WTC11 (cell line): ENCODE results near the gene WNT9B. TPM values are rescaled to one million over a fixed set of nuclear protein-coding genes. Genes with fewer than 3 reads are reported as not detected.

Source experiments
- ATAC-seq: fragments of 200-7000 bp; cut with Tn5 transposase; 2 replicates; pipeline ENCODE4 v1.10.0; 2021; ENCODE audit warnings: mild to moderate bottlenecking, moderate library complexity
- CTCF ChIA-PET: fragments of 300-600 bp; sonication (Branson Sonifier 250); formaldehyde crosslinking; loops from one replicate; lab custom pipeline; 2021; ENCODE audit warnings: antibody characterized with exemption; lab: Charles Lee
- POLR2A ChIA-PET: fragments of 350-600 bp; sonication (Branson Sonifier 250); formaldehyde crosslinking; loops from one replicate; lab custom pipeline; 2021; ENCODE audit warnings: antibody characterized with exemption; lab: Charles Lee
- DNase-seq: peaks from one replicate; pipeline ENCODE4 v3.0.0; 2021; ENCODE audit warnings: low spot score
- H3K27ac Mint-ChIP-seq: 2 replicates; pipeline ENCODE4 v1.8.0; 2021; ENCODE audit warnings: mixed read lengths
- H3K27me3 Mint-ChIP-seq: 2 replicates; pipeline ENCODE4 v1.8.0; 2021; ENCODE audit warnings: low read depth, mild to moderate bottlenecking, moderate library complexity, mixed read lengths
- H3K36me3 Mint-ChIP-seq: 2 replicates; pipeline ENCODE4 v1.8.0; 2021; ENCODE audit warnings: mixed read lengths
- H3K4me1 Mint-ChIP-seq: 2 replicates; pipeline ENCODE4 v1.8.0; 2022; ENCODE audit warnings: mixed read lengths
- H3K4me3 Mint-ChIP-seq: 2 replicates; pipeline ENCODE4 v1.8.0; 2021; ENCODE audit warnings: mild to moderate bottlenecking, moderate library complexity, mixed read lengths
- H3K9me3 Mint-ChIP-seq: 2 replicates; pipeline ENCODE4 v1.8.0; 2021; ENCODE audit warnings: mixed read lengths
- EMX1 ChIP-seq: fragments of 250-450 bp; sonication (Bioruptor Pico); IDR thresholded peaks from 2 replicates; pipeline ENCODE4 v1.8.0; 2021; ENCODE audit warnings: mild to moderate bottlenecking
- FOXK1 ChIP-seq: sonication (generic); formaldehyde crosslinking; IDR thresholded peaks from 2 replicates; pipeline ENCODE4 v1.8.0; 2022; ENCODE audit warnings: mild to moderate bottlenecking, moderate library complexity, missing genetic modification reagents
- JAZF1 ChIP-seq: fragments of 250-450 bp; sonication (Bioruptor Pico); IDR thresholded peaks from 2 replicates; pipeline ENCODE4 v1.9.0; 2021; ENCODE audit warnings: moderate library complexity, mild to moderate bottlenecking, inconsistent platforms
- MYBL2 ChIP-seq: sonication (generic); formaldehyde crosslinking; IDR thresholded peaks from 2 replicates; pipeline ENCODE4 v1.8.1; 2023; ENCODE audit warnings: mild to moderate bottlenecking, moderate library complexity, missing genetic modification reagents
- ZNF121 ChIP-seq: sonication (generic); formaldehyde crosslinking; IDR thresholded peaks from 2 replicates; pipeline ENCODE4 v1.8.0; 2023; ENCODE audit warnings: missing genetic modification reagents
- ZNF317 ChIP-seq: sonication (generic); formaldehyde crosslinking; IDR thresholded peaks from 2 replicates; pipeline ENCODE4 v1.8.1; 2023; ENCODE audit warnings: low read depth, mild to moderate bottlenecking, moderate library complexity, missing genetic modification reagents, borderline replicate concordance
- ZNF671 ChIP-seq: fragments of 250-450 bp; sonication (Bioruptor Pico); IDR thresholded peaks from 2 replicates; pipeline ENCODE4 v1.8.0; 2021; ENCODE audit warnings: mild to moderate bottlenecking
- total RNA-seq: library from RNA; stranded (reverse); gene quantifications from 3 replicates; pipeline ENCODE4 v1.2.3, GENCODE V29; 2021
- TF ChIP-seq, protein P1 (sequence below): fragments of 250-450 bp; sonication (Bioruptor Pico); IDR thresholded peaks from 2 replicates; pipeline ENCODE4 v1.9.0; 2021; ENCODE audit warnings: mild to moderate bottlenecking, borderline replicate concordance
- TF ChIP-seq, protein P2 (sequence below): sonication (generic); formaldehyde crosslinking; IDR thresholded peaks from 2 replicates; pipeline ENCODE4 v1.8.1; 2022; ENCODE audit warnings: missing genetic modification reagents, borderline replicate concordance
- TF ChIP-seq, protein P3 (sequence below): sonication (generic); formaldehyde crosslinking; IDR thresholded peaks from 2 replicates; pipeline ENCODE4 v1.8.0; 2022; ENCODE audit warnings: mild to moderate bottlenecking, missing genetic modification reagents
- TF ChIP-seq, protein P4 (sequence below): sonication (generic); formaldehyde crosslinking; IDR thresholded peaks from 2 replicates; pipeline ENCODE4 v1.8.0; 2023; ENCODE audit warnings: missing genetic modification reagents, mild to moderate bottlenecking, borderline replicate concordance
- TF ChIP-seq, protein P5 (sequence below): sonication (generic); formaldehyde crosslinking; IDR thresholded peaks from 2 replicates; pipeline ENCODE4 v1.8.0; 2022; ENCODE audit warnings: mild to moderate bottlenecking, missing genetic modification reagents

WNT9B gene
- total RNA-seq, 1 experiment from 2014 or later = 0.87 TPM

DNA sequence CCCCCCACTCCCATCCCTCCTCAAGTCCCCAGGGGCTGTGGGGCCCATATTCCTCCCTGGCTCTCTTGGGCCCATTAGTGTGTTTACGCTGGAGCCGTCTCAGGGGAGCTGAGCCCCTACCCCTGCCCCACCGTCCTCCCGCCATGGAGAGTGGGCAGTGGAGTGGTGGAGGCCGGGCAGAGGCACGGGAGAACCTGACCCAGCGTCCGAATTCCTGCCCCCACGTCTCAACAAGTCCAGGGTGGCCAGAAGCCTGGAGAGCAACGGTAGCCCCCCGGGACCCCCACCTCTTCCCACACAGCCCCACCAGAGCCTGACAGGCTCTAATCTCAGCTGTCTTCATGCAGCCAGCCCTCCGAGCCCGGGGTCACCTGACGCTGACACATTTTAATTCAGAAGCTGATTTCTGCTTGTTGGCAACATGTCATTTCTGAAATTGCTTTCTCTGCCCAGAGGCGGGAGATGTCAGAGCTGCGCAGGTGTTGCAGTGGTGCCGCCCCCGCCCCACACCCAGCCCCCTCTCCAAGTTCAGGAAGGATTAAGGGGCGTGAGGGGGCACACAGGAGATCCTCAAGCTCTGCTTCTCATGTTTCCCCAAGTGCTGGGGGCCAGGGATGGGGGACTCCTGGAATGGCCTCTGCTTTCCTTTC, 32.6 kb downstream of the WNT9B start:
- peaks cover 4% of the 10 kb centered on the region; the same call in 1 of the 2 replicates for H3K27me3 Mint-ChIP-seq
- DNase-seq (no peak), ATAC-seq (no peak)
- H3K4me3 Mint-ChIP-seq = no peak overlapping the region
- H3K27ac Mint-ChIP-seq = peak overlapping the region; percentile 45; the same call in 1 of the 2 replicates
- POLR2A ChIA-PET = no interaction called here
- TF ChIP-seq, protein P1, sequence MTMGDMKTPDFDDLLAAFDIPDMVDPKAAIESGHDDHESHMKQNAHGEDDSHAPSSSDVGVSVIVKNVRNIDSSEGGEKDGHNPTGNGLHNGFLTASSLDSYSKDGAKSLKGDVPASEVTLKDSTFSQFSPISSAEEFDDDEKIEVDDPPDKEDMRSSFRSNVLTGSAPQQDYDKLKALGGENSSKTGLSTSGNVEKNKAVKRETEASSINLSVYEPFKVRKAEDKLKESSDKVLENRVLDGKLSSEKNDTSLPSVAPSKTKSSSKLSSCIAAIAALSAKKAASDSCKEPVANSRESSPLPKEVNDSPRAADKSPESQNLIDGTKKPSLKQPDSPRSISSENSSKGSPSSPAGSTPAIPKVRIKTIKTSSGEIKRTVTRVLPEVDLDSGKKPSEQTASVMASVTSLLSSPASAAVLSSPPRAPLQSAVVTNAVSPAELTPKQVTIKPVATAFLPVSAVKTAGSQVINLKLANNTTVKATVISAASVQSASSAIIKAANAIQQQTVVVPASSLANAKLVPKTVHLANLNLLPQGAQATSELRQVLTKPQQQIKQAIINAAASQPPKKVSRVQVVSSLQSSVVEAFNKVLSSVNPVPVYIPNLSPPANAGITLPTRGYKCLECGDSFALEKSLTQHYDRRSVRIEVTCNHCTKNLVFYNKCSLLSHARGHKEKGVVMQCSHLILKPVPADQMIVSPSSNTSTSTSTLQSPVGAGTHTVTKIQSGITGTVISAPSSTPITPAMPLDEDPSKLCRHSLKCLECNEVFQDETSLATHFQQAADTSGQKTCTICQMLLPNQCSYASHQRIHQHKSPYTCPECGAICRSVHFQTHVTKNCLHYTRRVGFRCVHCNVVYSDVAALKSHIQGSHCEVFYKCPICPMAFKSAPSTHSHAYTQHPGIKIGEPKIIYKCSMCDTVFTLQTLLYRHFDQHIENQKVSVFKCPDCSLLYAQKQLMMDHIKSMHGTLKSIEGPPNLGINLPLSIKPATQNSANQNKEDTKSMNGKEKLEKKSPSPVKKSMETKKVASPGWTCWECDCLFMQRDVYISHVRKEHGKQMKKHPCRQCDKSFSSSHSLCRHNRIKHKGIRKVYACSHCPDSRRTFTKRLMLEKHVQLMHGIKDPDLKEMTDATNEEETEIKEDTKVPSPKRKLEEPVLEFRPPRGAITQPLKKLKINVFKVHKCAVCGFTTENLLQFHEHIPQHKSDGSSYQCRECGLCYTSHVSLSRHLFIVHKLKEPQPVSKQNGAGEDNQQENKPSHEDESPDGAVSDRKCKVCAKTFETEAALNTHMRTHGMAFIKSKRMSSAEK (CRISPR knock-in tag) = no peak
- TF ChIP-seq JAZF1 (CRISPR knock-in tag) = no peak
- TF ChIP-seq FOXK1 (CRISPR knock-in tag) = no peak
- no peak for TF ChIP-seq EMX1 (CRISPR knock-in tag)
- no peak for TF ChIP-seq MYBL2 (CRISPR knock-in tag)
- TF ChIP-seq, protein P2, sequence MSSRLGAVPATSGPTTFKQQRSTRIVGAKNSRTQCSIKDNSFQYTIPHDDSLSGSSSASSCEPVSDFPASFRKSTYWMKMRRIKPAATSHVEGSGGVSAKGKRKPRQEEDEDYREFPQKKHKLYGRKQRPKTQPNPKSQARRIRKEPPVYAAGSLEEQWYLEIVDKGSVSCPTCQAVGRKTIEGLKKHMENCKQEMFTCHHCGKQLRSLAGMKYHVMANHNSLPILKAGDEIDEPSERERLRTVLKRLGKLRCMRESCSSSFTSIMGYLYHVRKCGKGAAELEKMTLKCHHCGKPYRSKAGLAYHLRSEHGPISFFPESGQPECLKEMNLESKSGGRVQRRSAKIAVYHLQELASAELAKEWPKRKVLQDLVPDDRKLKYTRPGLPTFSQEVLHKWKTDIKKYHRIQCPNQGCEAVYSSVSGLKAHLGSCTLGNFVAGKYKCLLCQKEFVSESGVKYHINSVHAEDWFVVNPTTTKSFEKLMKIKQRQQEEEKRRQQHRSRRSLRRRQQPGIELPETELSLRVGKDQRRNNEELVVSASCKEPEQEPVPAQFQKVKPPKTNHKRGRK (CRISPR knock-in tag) = no peak
- TF ChIP-seq, protein P3, sequence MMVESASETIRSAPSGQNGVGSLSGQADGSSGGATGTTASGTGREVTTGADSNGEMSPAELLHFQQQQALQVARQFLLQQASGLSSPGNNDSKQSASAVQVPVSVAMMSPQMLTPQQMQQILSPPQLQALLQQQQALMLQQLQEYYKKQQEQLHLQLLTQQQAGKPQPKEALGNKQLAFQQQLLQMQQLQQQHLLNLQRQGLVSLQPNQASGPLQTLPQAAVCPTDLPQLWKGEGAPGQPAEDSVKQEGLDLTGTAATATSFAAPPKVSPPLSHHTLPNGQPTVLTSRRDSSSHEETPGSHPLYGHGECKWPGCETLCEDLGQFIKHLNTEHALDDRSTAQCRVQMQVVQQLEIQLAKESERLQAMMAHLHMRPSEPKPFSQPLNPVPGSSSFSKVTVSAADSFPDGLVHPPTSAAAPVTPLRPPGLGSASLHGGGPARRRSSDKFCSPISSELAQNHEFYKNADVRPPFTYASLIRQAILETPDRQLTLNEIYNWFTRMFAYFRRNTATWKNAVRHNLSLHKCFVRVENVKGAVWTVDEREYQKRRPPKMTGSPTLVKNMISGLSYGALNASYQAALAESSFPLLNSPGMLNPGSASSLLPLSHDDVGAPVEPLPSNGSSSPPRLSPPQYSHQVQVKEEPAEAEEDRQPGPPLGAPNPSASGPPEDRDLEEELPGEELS (CRISPR knock-in tag) = no peak
- TF ChIP-seq, protein P4, sequence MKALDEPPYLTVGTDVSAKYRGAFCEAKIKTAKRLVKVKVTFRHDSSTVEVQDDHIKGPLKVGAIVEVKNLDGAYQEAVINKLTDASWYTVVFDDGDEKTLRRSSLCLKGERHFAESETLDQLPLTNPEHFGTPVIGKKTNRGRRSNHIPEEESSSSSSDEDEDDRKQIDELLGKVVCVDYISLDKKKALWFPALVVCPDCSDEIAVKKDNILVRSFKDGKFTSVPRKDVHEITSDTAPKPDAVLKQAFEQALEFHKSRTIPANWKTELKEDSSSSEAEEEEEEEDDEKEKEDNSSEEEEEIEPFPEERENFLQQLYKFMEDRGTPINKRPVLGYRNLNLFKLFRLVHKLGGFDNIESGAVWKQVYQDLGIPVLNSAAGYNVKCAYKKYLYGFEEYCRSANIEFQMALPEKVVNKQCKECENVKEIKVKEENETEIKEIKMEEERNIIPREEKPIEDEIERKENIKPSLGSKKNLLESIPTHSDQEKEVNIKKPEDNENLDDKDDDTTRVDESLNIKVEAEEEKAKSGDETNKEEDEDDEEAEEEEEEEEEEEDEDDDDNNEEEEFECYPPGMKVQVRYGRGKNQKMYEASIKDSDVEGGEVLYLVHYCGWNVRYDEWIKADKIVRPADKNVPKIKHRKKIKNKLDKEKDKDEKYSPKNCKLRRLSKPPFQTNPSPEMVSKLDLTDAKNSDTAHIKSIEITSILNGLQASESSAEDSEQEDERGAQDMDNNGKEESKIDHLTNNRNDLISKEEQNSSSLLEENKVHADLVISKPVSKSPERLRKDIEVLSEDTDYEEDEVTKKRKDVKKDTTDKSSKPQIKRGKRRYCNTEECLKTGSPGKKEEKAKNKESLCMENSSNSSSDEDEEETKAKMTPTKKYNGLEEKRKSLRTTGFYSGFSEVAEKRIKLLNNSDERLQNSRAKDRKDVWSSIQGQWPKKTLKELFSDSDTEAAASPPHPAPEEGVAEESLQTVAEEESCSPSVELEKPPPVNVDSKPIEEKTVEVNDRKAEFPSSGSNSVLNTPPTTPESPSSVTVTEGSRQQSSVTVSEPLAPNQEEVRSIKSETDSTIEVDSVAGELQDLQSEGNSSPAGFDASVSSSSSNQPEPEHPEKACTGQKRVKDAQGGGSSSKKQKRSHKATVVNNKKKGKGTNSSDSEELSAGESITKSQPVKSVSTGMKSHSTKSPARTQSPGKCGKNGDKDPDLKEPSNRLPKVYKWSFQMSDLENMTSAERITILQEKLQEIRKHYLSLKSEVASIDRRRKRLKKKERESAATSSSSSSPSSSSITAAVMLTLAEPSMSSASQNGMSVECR (CRISPR knock-in tag) = no peak
- H3K9me3 Mint-ChIP-seq = no peaks in the 10 kb centered on the region
- H3K4me1 Mint-ChIP-seq = 0 out of 2 replicates have a peak, but pooled peaks cover 2% of the 10 kb centered on the region
- H3K36me3 Mint-ChIP-seq = no peaks in the 10 kb centered on the region
- CTCF ChIA-PET = interaction anchor here (0.6 to 1.3 kb wide), 2 partner anchors 30 to 58 kb away, joined by 3 to 4 read pairs; no protein-coding TSS in a partner anchor

DNA sequence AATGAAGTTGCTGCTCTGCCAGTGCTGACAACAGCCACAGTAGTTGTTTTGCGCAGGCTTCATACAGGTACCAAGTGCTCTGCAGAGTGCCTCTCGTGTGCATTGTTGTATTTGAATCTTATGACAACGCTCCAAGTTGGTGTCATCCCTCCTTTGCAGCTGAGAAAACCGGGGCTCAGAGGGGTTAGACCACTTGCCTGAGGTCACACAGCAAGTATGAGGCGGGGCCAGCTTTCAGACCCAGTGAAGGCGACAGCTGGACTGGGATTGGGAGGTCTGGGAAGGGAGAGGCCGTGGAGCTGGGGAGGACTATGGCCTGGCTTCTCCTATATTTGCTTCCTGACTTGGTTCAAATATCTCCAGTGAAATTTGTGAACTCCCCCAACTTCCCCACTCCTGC, 33.2 kb downstream of the WNT9B start:
- H3K36me3 Mint-ChIP-seq = no peaks in the 10 kb centered on the region
- ATAC-seq = no peak
- TF ChIP-seq, protein P5, sequence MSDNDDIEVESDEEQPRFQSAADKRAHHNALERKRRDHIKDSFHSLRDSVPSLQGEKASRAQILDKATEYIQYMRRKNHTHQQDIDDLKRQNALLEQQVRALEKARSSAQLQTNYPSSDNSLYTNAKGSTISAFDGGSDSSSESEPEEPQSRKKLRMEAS (CRISPR knock-in tag) = no peak
- TF ChIP-seq EMX1 (CRISPR knock-in tag) = no peak
- no peak for TF ChIP-seq ZNF317
- no peak for TF ChIP-seq ZNF671 (CRISPR knock-in tag)
- TF ChIP-seq ZNF121 (CRISPR knock-in tag) = no peak
- TF ChIP-seq, all 79 proteins: peak for 0
- H3K4me1 Mint-ChIP-seq = 0 out of 2 replicates have a peak, but pooled peaks cover 2% of the 10 kb centered on the region
- H3K9me3 Mint-ChIP-seq = no peaks in the 10 kb centered on the region
- DNase-seq = no peak
- peaks cover 4% of the 10 kb centered on the region; the same call in 1 of the 2 replicates for H3K27me3 Mint-ChIP-seq
- no peak overlapping the region for H3K27ac Mint-ChIP-seq
- POLR2A ChIA-PET = no interaction called here
- CTCF ChIA-PET = interaction anchor here (1.3 kb wide), 1 partner anchor 57 kb away, joined by 3 read pairs; no protein-coding TSS in a partner anchor
- no peak overlapping the region for H3K4me3 Mint-ChIP-seq
